MCF 10A (cell line): Measurements from ENCODE around the gene PIGR. TPM values are rescaled to one million over a fixed set of nuclear protein-coding genes. Genes with fewer than 3 reads are reported as not detected.

ENCODE experiments used
- BruUV-seq: library from RNA; stranded (reverse); fragments of 400-500 nt; replicated peaks from 2 replicates; lab custom pipeline; 2021; lab: Mats Ljungman, UMichigan
- CTCF ChIA-PET: fragments of 300-600 bp; sonication (Branson Sonifier 250); formaldehyde crosslinking; extraction: SDS; loops from one replicate; lab custom pipeline; 2021; ENCODE audit warnings: antibody characterized with exemption, inconsistent platforms; lab: Yijun Ruan, JAX
- POLR2A ChIA-PET: fragments of 300-600, 350-650 bp; sonication (Branson Sonifier 250); formaldehyde crosslinking; extraction: SDS; loops from one replicate; lab custom pipeline; 2020; ENCODE audit warnings: antibody characterized with exemption, inconsistent platforms; lab: Yijun Ruan, JAX
- DNase-seq: peaks from one replicate; pipeline ENCODE4 v3.0.0-alpha.2; 2018; ENCODE audit not compliant: unreplicated experiment
- H3K27ac Mint-ChIP-seq: one replicate; pipeline ENCODE4 v1.8.0; 2022; ENCODE audit warnings: mild to moderate bottlenecking, low read depth, mixed read lengths; ENCODE audit not compliant: unreplicated experiment
- H3K27me3 Mint-ChIP-seq: one replicate; pipeline ENCODE4 v1.8.0; 2022; ENCODE audit warnings: mixed read lengths; ENCODE audit not compliant: insufficient read depth, unreplicated experiment
- H3K36me3 Mint-ChIP-seq: one replicate; pipeline ENCODE4 v1.8.0; 2022; ENCODE audit warnings: mild to moderate bottlenecking, moderate library complexity, mixed read lengths; ENCODE audit not compliant: insufficient read depth, unreplicated experiment
- H3K4me1 Mint-ChIP-seq: one replicate; pipeline ENCODE4 v1.8.0; 2022; ENCODE audit warnings: mixed read lengths; ENCODE audit not compliant: insufficient read depth, unreplicated experiment
- H3K4me3 Mint-ChIP-seq: one replicate; pipeline ENCODE4 v1.8.0; 2022; ENCODE audit warnings: mild to moderate bottlenecking, moderate library complexity, mixed read lengths; ENCODE audit not compliant: unreplicated experiment
- H3K9me3 Mint-ChIP-seq: one replicate; pipeline ENCODE4 v1.8.0; 2022; ENCODE audit warnings: mixed read lengths; ENCODE audit not compliant: unreplicated experiment
- CTCF ChIP-seq: fragments of 200-600 bp; IDR thresholded peaks from one replicate; pipeline ENCODE4 v1.8.0; 2022; ENCODE audit warnings: antibody characterized with exemption, mild to moderate bottlenecking; ENCODE audit not compliant: unreplicated experiment
- intact Hi-C: fragments of 100-400 bp; cut with micrococcal nuclease; formaldehyde crosslinking; loops from 2 replicates; pipeline ENCODE4 v1.14.1; 2022
- total RNA-seq: library from RNA; stranded (reverse); gene quantifications from 2 replicates; pipeline ENCODE4 v1.2.3, GENCODE V29; 2022

Gene PIGR
- total RNA-seq, 1 experiment from 2014 or later: not detected

- POLR2A ChIA-PET: interaction anchor here (0.6 to 3.7 kb wide), 12 partner anchors 9 to 351 kb away, joined by 3 to 29 read pairs (median 4); partner anchors contain the start of genes C1orf116 and FCAMR
- Mint-ChIP-seq H3K36me3 (no peaks in the 10 kb centered on the region), H3K27me3 (no peaks in the 10 kb centered on the region), H3K27ac (peak overlapping the region; percentile 1), H3K4me3 (no peak overlapping the region), H3K9me3 (no peaks in the 10 kb centered on the region), H3K4me1 (peaks cover 27% of the 10 kb centered on the region)
- intact Hi-C loops: no loop called here
- no TSS peak for BruUV-seq
- no peak for DNase-seq
- no peak for TF ChIP-seq CTCF
- CTCF ChIA-PET: interaction anchor here (0.6 to 9.4 kb wide), 14 partner anchors 10 to 352 kb away, joined by 3 to 75 read pairs (median 6); partner anchors contain the start of genes DYRK3 and FCAMR
Measured at GRCh38 chr1:206962272-206962671, 16.0 kb upstream of the PIGR start.

- Mint-ChIP-seq H3K27me3 (no peaks in the 10 kb centered on the region), H3K36me3 (no peaks in the 10 kb centered on the region), H3K4me1 (peaks cover 27% of the 10 kb centered on the region), H3K4me3 (no peak overlapping the region), H3K27ac (peak overlapping the region; percentile 1), H3K9me3 (no peaks in the 10 kb centered on the region)
- no peak for TF ChIP-seq CTCF
- POLR2A ChIA-PET: interaction anchor here (0.6 to 3.7 kb wide), 14 partner anchors 8 to 350 kb away, joined by 3 to 29 read pairs (median 4); partner anchors contain the start of gene FCAMR
- intact Hi-C loops: no loop called here
- CTCF ChIA-PET: interaction anchor here (0.7 to 9.4 kb wide), 15 partner anchors 11 to 351 kb away, joined by 3 to 75 read pairs (median 6); partner anchors contain the start of genes DYRK3 and FCAMR
- no TSS peak for BruUV-seq
- peak; percentile 78 for DNase-seq
Measured at GRCh38 chr1:206961668-206962067, 15.4 kb upstream of the PIGR start.

GRCh38 chr1:206960676-206961386, 14.6 kb upstream of the PIGR start:
- H3K4me3 Mint-ChIP-seq: no peak overlapping the region
- ChIA-PET POLR2A (interaction anchor here (0.9 to 3.7 kb wide), 5 partner anchors 11 to 115 kb away, joined by 3 to 29 read pairs (median 3); partner anchors contain the start of gene FCAMR), CTCF (interaction anchor here (0.6 to 9.4 kb wide), 15 partner anchors 10 to 348 kb away, joined by 3 to 75 read pairs (median 6); partner anchors contain the start of genes DYRK3 and FCAMR)
- H3K9me3 Mint-ChIP-seq: no peaks in the 10 kb centered on the region
- TF ChIP-seq CTCF: no peak
- peaks cover 27% of the 10 kb centered on the region for H3K4me1 Mint-ChIP-seq
- H3K27me3 Mint-ChIP-seq: no peaks in the 10 kb centered on the region
- peak overlapping the region; percentile 1 for H3K27ac Mint-ChIP-seq
- intact Hi-C loops: no loop called here
- BruUV-seq: no TSS peak
- H3K36me3 Mint-ChIP-seq: no peaks in the 10 kb centered on the region
- DNase-seq: no peak

GRCh38 chr1:206958144-206958543, 11.9 kb upstream of the PIGR start:
- H3K4me1 Mint-ChIP-seq: peaks cover 22% of the 10 kb centered on the region
- CTCF ChIA-PET: interaction anchor here (0.6 to 9.4 kb wide), 4 partner anchors 23 to 413 kb away, joined by 3 to 75 read pairs (median 14); no protein-coding TSS in a partner anchor
- BruUV-seq: no TSS peak

More at GRCh38 chr1:206958144-206958543, 11.9 kb upstream of the PIGR start:
- no peak for DNase-seq
- H3K27ac Mint-ChIP-seq: no peak overlapping the region
- H3K4me3 Mint-ChIP-seq: no peak overlapping the region
- intact Hi-C loops: no loop called here
- no peak for TF ChIP-seq CTCF
- no peaks in the 10 kb centered on the region for H3K36me3 Mint-ChIP-seq
- POLR2A ChIA-PET: interaction anchor here (0.6 to 1.5 kb wide), 2 partner anchors 74 to 837 kb away, joined by 3 read pairs; partner anchors contain the start of gene C1orf116
- no peaks in the 10 kb centered on the region for H3K27me3 Mint-ChIP-seq
- H3K9me3 Mint-ChIP-seq: no peaks in the 10 kb centered on the region
